NCI-H2107 treated with DMSO at 0.1 percent for 48 hours (cell line): ENCODE measurements around the gene CEP350.

Experiments
- DNase-seq: peaks from one replicate; lab custom pipeline; 2025; ENCODE audit not compliant: unreplicated experiment; lab: John Stamatoyannopoulos, UW

The CEP350 gene

DNA sequence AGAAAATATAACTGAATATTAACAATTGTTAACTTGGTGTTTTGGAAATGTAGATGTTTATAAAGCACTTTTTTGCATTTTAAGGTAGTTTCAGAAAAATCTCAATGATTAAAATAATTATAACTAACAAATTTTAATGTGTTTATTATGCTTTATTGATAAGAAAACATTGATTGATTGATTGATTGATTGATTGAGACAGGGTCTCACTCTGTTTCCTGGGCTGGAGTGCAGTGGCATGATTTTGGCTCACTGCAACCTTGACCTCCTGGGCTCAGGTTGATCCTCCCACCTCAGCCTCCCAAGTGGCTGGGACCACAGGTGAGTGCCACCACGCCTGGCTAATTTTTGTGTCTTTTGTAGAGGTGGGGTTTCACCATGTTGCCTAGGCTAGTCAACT lies 106.4 kb downstream of the CEP350 start:
- DNase-seq: no peak

DNA sequence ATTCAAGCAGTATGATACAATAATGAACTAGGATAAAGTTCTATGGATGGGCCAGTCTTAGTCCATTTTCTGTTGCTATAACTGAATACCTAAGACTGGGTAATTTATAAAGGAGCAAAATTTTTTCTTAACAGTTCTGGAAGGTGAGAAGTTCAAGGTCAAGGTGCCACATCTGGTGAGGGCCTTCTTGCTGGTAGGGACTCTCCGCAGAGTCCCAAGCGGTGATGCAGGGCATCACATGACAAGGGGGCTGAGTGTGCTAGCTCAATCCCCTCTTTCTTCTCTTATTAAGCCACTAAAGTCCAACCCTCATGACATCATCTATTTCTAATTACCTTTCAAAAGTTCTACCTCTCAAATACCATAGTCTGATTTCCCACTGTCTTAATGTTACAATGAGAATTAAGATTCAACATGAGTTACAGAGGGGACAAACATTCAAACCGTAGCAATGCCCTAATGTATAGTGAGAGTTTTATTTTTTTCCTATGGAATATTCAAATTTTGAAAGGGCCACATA lies 107.9 kb downstream of the CEP350 start:
- DNase-seq: no peak

DNA sequence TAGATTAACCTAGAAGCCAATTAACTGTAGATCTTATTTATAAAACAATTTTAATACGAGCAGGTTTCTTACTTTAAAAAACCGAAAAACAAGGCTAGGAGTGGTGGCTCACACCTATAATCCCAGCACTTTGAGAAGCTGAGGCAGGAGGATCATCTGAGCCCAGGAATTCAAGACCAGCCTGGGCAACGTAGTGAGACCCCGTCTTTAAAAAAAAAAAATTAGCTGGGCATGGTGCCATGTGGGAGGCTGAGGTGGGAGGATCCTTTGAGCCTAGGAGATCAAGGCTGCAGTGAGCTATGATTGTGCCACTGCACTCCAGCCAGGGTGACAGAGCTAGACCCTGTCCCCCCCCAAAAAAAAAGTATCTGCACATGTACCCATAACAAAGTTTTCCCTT lies 110.8 kb downstream of the CEP350 start:
- DNase-seq: no peak

DNA sequence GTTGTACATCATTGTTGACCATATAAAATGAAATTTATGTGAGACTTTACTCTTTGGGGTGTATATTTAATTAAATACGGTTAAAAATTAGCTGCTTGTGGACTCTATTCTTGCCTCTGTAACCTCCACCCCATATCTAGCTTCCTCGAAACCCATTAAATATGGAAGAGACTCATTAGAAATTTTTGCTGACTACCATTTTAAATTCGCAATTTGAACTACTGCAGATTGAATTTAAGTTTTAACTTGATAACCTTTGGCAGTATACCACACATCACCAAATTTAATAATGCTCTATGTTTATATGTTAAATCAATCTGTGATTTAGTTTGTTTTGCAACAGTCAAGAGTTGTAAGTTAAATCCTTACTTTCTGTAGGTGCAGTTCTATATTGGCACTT lies 111.5 kb downstream of the CEP350 start:
- no peak for DNase-seq

DNA sequence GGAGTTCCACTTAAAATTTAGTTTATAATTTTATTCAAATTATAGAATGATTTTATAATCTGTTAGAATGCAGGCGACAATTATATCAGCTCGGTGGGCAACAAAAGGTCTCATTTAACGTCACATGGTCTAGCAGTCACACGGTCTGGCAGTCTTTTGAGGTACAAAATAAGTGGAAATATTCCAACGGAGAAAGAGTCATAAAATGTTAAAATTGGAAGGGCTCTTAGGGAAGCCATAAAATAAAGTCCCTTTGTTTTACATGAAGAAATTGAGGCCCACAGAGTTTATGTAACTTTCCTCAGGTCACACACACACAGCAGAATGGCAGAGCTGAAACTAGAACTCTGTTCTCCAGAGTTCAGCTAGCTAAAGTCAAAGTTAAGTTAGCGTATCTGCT lies 115.7 kb downstream of the CEP350 start:
- no peak for DNase-seq

DNA sequence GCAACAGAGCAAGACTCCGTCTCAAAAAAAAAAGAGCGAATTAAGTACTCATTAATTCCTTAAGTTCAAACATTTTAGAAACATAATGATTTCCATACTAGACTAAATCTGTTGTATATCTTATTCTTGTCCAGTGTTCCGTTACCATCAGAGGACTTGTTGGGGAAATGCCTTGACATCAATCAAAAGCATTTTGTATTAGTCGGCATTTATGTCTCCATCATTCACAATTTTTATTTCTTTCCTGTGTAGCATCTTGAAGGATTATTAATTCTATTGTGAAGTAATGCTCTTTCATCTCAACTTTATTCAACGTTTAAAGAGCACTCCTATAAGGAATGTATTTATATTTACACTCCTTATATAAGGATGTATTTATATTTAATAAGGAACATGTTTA lies 117.1 kb downstream of the CEP350 start:
- DNase-seq: no peak

DNA sequence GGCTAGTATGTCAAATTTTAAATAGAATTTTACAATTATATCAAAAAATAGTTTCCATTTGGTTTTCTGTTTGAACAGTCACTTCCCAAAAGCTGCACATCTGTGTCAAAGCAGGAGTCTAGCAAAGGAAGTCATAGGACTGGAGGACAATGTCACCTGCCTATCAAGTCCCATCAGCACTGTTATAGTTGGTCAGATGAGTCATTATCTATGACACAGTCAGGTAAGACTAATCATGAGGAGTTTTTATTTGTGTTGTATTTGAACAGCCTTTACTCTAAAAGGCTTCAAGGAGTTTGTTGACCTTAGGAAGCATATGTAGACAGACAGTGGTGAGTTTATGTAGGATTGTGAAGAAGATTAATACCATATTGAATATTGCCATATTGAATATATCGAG lies 125.8 kb downstream of the CEP350 start:
- DNase-seq: no peak

DNA sequence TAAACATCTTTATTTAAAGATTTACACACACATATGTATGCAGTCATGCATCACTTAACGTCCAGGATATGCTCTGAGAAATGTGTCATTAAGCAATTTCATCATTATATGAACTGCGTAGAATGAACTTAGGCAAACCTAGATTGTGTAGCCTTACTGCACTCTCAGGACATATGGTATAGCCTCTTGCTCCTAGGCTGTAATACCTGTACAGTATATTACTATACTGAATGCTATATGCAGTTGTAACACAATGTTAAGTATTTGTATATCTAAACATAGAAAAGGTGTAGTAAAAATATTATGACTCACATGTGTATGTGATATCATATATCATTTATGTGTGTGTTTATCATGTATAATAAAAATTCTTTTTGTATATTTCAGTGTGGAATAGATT lies 126.9 kb downstream of the CEP350 start:
- DNase-seq: no peak

DNA sequence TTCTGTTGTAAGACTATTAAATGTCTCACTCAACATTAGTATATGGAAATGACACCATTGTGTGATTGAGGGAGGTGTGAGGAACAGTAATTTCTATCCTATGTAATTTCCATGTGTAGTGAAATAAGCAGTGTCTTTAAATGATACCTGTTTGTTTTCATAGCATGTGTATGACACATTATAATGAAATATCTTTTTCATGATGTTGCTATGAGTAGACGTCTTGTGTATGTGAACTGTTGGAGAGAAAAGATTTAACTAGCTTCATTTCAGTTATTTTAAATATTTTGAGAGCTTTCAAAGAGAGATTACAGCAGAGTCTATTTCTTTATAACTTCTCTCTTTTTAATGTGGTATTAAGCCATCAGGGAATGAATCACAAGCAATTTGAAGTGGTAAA lies 128.6 kb downstream of the CEP350 start:
- DNase-seq: no peak

DNA sequence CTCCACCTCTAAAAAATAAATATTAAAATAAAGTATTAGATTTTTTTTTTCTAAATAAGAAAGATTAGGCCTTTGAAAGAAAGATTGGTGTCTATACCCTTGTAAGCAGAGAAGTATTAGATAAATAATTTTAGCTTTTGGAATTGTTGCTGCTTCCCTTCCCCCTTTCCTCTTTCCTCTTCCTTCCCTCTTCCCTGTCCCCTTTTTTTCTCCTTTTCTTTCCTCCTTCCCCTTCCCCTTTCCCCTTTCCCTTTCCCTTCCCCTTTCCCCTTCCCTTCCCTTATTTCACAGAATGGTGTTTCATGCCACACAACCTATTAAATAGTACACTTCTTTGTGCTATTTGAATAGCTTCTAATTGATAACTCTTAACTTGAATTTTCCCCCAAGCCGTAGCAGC lies 130.3 kb downstream of the CEP350 start:
- DNase-seq: no peak

DNA sequence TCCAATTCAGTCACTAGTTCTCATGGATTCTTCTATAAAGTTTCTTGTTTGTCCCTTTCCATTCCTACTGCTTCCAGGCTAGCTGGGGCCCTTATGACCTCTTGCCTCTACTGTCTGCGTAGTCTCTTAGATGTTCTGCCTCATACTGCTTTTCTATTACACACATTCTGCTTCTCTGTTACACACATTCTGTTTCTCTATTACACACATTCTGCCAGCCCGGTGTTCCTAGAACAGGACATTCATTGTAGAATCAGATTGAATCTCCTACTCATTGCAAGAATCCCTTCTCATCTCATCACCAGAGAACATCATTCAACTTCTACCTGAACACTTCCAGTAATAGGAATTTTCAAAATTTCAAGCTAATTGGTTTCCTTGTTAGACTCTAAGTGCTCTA lies 130.7 kb downstream of the CEP350 start:
- DNase-seq: no peak

DNA sequence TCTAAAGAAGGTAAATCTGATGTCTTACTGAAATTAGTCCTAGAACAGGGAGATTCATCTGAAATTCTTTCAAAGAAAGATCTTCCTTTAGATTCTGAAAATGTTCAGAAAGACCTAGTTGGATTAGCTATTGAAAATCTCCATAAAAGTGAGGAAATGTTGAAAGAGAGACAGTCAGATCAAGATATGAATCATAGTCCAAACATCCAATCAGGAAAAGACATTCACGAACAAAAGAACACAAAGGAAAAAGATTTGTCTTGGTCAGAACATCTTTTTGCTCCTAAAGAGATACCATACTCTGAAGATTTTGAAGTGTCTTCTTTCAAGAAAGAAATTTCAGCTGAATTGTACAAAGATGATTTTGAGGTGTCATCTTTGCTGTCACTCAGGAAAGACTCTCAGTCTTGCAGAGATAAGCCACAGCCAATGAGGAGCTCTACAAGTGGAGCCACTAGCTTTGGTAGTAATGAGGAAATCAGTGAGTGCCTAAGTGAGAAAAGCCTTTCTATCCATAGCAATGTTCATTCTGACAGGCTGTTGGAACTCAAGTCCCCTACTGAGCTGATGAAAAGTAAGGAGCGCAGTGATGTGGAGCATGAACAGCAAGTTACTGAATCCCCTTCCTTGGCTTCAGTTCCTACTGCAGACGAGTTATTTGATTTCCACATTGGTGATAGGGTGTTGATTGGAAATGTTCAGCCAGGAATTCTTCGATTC lies 138.5 kb downstream of the CEP350 start:
- DNase-seq: no peak

DNA sequence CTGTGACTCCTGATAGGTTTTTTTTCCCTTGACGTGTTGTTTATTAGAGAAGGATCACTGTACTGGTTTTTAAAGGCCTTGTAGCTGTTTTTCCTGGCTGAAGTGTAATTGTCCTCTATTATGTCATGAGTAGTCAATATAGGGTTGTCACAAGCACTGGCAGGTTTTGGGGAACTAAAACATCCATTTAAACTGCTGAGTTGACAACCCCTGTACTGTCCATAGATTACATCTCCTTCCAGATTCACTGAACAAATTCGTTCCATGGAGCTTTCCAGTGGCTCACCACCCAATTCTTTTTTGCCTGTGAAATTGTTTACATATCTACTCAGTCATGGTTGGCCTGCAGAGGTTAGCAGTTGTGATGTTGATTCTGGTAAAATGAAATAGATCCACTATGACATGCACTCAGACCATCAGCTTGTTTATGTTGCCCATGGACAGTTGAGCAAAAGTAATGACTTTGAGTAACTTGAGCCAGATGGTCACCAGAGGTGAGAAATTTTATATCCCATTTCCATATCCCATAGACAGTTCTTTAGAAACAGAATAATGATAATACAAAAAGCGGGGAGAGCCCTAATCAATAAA lies 140.2 kb downstream of the CEP350 start:
- DNase-seq: no peak

DNA sequence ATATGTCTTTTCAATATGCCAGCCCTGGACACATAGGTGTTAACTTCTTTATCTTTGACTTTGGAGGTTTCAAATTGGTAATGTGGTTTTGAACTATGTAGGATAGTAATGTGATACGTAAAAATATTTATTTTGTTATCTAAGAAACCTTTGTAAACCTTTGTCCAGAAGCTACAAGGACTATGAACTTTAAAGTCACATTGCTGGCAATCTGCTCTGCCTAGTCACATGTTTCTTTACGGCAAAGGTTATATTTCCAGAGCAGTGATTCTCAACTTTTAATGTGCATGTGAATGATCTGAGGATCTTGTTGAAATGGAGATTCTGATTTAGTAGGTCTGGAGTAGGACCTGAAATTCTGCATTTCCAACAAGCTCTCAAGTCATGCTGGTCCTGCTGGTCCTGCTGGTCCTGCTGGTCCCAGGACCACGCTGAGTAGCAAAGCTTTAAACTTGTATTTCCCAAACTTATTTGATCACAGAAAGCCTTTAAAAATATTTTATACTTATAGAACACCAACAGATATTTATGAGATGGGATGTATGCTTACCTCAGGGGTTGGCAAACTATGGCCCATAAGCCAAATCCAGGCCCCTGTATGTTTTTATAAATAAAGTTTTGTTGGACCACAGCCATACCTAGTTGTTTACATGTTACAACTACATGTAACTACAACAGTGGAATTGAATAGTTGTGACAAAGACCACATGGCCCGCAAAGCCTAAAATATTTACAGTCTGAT lies 142.1 kb downstream of the CEP350 start:
- DNase-seq: no peak

DNA sequence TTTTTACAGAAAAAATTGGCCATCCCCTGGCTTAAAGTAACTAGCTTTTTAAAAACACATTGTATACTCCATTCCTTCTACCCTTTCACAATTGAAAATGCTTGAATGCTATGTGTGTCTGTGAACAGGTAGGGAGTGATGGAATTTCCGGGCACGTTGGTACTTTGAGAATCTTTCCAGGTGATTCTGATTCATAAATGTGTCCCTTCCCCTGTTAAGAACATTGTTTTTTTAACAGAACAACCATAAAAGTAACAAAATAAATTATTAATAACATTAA lies 142.7 kb downstream of the CEP350 start:
- DNase-seq: no peak

DNA sequence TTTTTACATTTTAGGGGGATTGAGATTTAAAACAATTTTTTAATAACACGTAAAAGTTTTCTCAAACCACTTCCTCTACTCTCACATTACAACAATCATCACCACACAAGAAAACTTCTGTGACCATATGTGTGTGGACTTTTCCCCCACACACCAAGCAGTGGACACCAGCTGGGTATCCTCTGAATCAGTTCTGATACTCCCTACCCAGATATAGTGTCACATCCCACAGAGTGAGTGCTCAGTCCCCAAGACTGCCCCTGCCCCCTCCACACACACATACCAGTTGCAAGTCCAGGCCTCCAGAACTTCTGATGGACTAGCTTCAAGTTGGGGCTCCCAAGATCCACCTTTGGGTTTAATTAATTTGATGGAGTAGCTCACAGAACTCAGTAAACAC lies 146.8 kb downstream of the CEP350 start:
- DNase-seq: no peak

DNA sequence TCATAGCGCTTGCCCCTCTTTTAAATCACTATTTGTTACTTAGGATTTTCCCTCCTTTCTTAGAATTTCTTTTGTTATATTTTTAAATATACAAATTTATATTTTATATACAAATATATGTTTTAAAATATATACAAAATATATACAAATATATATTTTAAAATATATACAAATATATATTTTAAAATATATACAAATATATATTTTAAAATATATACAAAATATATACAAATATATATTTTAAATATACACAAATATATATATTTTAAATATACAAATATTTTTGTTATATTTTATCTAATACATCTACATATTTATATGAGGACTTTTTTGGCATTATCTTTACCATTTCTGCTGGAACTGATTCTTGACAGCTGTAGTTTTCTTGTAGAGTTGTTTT lies 149.2 kb downstream of the CEP350 start:
- DNase-seq: no peak

DNA sequence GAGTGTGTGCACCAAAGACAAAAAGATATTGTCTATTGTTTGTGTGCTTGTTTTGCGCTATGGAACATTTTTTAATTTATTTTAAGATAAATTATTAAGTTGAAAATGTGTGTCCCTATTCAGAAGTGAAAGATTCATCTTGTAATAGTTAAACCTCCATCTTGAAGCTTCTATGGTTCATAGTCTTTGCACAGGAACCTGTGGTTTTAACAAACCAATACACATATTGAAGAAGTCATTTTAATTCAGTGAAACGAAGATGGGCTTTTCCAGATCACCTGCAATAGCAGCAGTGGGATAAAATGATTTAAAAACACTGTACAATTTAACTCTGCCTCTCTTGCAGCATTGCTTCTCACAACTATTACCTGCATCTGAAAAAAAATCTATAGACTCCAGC lies 157.5 kb downstream of the CEP350 start:
- DNase-seq: no peak

DNA sequence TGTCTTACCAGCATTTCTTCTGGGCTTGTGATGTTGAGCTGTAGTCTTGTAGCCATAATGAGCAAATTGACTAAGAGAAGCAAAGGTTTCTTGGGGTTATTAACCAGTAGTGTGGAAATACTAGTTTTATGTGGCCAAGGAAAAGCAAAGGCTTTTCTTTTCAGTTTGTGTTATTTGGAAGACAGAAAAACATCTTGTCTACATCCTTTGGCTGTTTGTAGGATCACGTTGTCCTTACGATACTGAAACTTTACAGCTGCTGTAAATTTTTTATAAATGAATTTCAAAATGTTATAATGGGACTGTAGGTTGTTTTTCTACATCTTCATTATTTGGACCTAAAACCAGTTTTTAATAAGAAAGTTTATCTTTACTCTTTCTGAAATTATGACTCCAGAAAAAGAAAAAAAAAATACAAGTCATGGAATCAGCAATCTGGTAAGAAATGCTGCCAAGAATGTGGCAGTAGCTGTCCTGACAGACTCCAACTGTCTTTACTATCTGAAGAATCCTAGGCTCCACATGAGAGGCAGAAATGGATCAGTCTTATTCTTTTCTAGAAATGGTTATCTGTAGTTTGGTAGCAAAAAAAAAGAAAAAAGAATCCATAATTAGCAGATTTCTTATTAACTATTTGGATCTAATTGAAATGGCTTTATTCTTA lies 158.5 kb downstream of the CEP350 start:
- DNase-seq: no peak

DNA sequence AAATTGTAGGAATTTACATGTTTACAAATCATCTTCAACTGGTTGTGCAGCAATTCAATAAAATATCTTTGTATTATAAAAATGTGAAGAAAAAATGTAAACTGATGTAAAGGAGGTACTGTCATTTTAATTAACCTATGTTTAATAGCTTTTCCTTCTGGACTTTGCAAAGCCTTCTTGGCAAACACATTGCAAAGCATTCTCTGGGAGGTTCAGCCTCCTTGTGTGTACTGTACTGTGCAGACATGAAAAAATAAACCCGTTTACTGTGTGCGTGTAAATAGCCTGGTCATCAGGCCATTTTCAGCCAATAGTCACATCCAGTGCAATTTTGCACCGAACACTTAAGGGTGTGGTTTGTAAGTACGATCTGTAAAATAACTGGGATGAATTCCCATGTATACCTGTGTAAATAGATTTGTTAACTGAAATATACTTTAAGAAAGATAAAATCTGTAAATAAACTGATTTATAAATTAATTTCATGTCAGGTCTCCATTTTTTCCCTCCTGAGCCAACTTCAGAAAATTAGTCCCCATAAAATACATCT lies 159.9 kb downstream of the CEP350 start:
- DNase-seq: no peak

DNA sequence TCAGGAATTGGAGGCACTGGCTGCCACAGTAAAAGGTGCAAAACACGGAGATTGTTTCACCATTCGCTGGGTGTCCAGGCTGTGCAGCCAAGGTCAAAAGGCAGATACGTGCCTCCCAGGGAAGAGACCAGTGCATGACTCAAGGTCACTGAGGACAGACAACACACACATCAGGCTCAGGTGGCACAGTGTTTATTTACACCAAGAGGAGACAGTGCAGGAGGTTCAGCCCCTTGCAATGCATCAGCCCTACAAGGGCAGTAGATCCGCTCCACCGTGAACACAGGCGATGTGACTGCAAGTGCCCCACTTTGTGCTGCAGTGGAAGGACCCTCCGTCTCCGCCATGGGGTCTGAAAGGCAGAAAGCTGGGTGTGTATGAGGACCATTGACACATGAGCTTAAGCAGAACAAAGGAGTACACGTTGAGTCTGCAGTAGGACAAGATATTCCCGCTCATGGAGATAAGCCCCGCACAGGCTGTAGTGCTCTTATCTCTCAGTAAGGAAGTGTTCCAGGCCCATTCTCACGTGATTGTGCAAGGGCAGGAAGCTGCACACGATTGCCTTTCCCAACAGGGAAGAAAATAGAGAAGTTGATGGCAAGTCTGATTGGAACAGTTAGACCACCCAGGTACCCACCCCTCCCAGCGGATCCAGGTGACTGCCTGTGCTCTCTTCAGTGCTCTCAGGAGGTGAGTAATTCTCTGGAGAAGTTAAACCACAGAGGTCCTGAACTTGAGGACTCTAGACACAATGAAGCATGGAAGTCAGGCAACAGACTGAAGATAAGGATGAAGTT lies 162.6 kb downstream of the CEP350 start:
- no peak for DNase-seq
